HEK293 (cell line): ENCODE measurements around the gene ELOVL6.

Experiments used
- CTCF ChIA-PET: fragments of 350-600 bp; formaldehyde crosslinking; extraction: SDS; loops from one replicate; lab custom pipeline; 2021; ENCODE audit warnings: antibody characterized with exemption; lab: Yijun Ruan, JAX
- POLR2A ChIA-PET: fragments of 300-600 bp; formaldehyde crosslinking; extraction: SDS; loops from one replicate; lab custom pipeline; 2020; ENCODE audit warnings: antibody characterized with exemption, inconsistent platforms; lab: Yijun Ruan, JAX
- H3K27ac ChIP-seq: fragments of 200-500 bp; sonication (Bioruptor generic); 2 replicates; pipeline ENCODE4 v1.5.1; 2014; ENCODE audit warnings: low read depth, low read length, control low read depth, inconsistent platforms; ENCODE audit errors: extremely low read depth
- H3K36me3 ChIP-seq, 2 experiments: fragments of 200-500 bp in 1 of 2; sonication (Bioruptor generic) in 1 of 2; 1 replicate in 1 of 2; 2 replicates in 1 of 2; pipeline ENCODE4 v1.5.1; 2014 to 2017; ENCODE audit warnings: inconsistent platforms in 2 of 2, low read length in 2 of 2; ENCODE audit not compliant: control insufficient read depth in 2 of 2, insufficient read depth in 1 of 2
- H3K4me1 ChIP-seq: fragments of 200-500 bp; sonication (Bioruptor generic); 2 replicates; pipeline ENCODE4 v1.5.1; 2014; ENCODE audit warnings: mild to moderate bottlenecking, low read length, inconsistent platforms; ENCODE audit not compliant: control insufficient read depth, insufficient read depth
- H3K4me3 ChIP-seq: 2 replicates; pipeline ENCODE4 v1.5.1; 2011; ENCODE audit warnings: low read depth, mild to moderate bottlenecking, control low read depth, low read length, moderate library complexity
- H3K9me3 ChIP-seq: fragments of 200-500 bp; sonication (Bioruptor generic); 2 replicates; pipeline ENCODE4 v1.5.1; 2014; ENCODE audit warnings: low read depth, low read length, inconsistent platforms; ENCODE audit not compliant: control insufficient read depth, insufficient read depth
- GLIS2 ChIP-seq: fragments of 450-650 bp; formaldehyde crosslinking; IDR thresholded peaks from 2 replicates; pipeline ENCODE4 v1.5.1; 2016; ENCODE audit warnings: missing biosample characterization, missing genetic modification characterization
- KLF7 ChIP-seq: fragments of 450-650 bp; formaldehyde crosslinking; IDR thresholded peaks from 2 replicates; pipeline ENCODE4 v1.5.1; 2016; ENCODE audit warnings: missing biosample characterization, missing genetic modification characterization, borderline replicate concordance
- TCF7L2 ChIP-seq: IDR thresholded peaks from 2 replicates; pipeline ENCODE4 v1.6.1; 2011; ENCODE audit warnings: low read depth, mild to moderate bottlenecking, inconsistent platforms, low read length, moderate library complexity, borderline replicate concordance
- WT1 ChIP-seq: fragments of 450-650 bp; formaldehyde crosslinking; IDR thresholded peaks from 2 replicates; pipeline ENCODE4 v1.5.1; 2016; ENCODE audit warnings: missing biosample characterization, missing genetic modification characterization
- YY1 ChIP-seq: fragments of 450-650 bp; formaldehyde crosslinking; IDR thresholded peaks from 2 replicates; pipeline ENCODE4 v1.5.1; 2018; ENCODE audit warnings: missing biosample characterization, missing genetic modification characterization
- ZBTB8A ChIP-seq: fragments of 450-650 bp; formaldehyde crosslinking; IDR thresholded peaks from 2 replicates; pipeline ENCODE4 v1.5.1; 2016; ENCODE audit warnings: missing biosample characterization, missing genetic modification characterization
- ZEB2 ChIP-seq: fragments of 450-650 bp; formaldehyde crosslinking; IDR thresholded peaks from 2 replicates; pipeline ENCODE4 v1.5.1; 2016; ENCODE audit warnings: missing biosample characterization, missing genetic modification characterization
- ZNF426 ChIP-seq: fragments of 450-650 bp; formaldehyde crosslinking; IDR thresholded peaks from 2 replicates; pipeline ENCODE4 v1.5.1; 2017; ENCODE audit warnings: missing biosample characterization, missing genetic modification characterization, mild to moderate bottlenecking, inconsistent platforms, moderate library complexity
- ZNF664 ChIP-seq: fragments of 450-650 bp; formaldehyde crosslinking; IDR thresholded peaks from 2 replicates; pipeline ENCODE4 v1.5.1; 2016; ENCODE audit warnings: missing biosample characterization, missing genetic modification characterization
- ZSCAN18 ChIP-seq: fragments of 450-650 bp; formaldehyde crosslinking; IDR thresholded peaks from 2 replicates; pipeline ENCODE4 v1.5.1; 2016; ENCODE audit warnings: missing biosample characterization, missing genetic modification characterization
- TF ChIP-seq, protein P1 (sequence below): fragments of 450-650 bp; formaldehyde crosslinking; IDR thresholded peaks from 2 replicates; pipeline ENCODE4 v1.5.1; 2016; ENCODE audit warnings: missing biosample characterization, missing genetic modification characterization
- TF ChIP-seq, protein P2 (sequence below): fragments of 450-650 bp; formaldehyde crosslinking; IDR thresholded peaks from 2 replicates; pipeline ENCODE4 v1.5.1; 2016; ENCODE audit warnings: missing biosample characterization, missing genetic modification characterization
- TF ChIP-seq, protein P3 (sequence below): fragments of 450-650 bp; IDR thresholded peaks from 2 replicates; pipeline ENCODE4 v1.5.1; 2018; ENCODE audit warnings: missing biosample characterization, mild to moderate bottlenecking, missing genetic modification characterization

Gene ELOVL6

GRCh38 chr4:110099638-110100037 lies 98.8 kb downstream of the ELOVL6 start:
- CTCF ChIA-PET = no interaction called here
- Histone ChIP-seq H3K4me1 (peaks cover 3% of the 10 kb centered on the region; the same call in 1 of the 2 replicates), H3K9me3 (no peaks in the 10 kb centered on the region), H3K36me3 (peaks cover 0 to 1% of the 10 kb centered on the region in 2 experiments; a peak in 1 of 3 replicates), H3K4me3 (no peak overlapping the region), H3K27ac (no peak overlapping the region)
- POLR2A ChIA-PET = no interaction called here
- no peak for TF ChIP-seq YY1 (tag by site-specific recombination)

DNA sequence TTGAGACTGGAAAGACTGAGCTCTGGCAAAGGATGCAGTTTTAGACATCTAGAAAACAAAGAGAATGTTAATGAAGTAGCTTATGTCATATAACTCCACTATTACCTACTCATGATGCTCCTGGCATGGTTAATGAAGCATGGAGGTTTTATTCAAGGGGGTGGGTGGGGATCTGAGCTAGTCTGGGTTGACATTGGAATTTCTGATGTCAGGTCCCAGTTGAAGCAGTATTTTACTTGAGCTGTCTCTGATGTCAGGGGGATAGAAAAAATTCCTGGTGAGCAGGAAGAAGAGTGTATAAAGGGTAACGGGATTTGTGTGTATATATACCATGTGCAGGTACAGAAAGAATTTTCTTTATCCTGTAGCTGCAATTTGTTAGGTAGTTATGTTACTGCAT lies 102.0 kb downstream of the ELOVL6 start:
- H3K9me3 ChIP-seq = no peaks in the 10 kb centered on the region
- no peak overlapping the region for H3K27ac ChIP-seq
- no peaks in the 10 kb centered on the region for H3K36me3 ChIP-seq
- peaks cover 3% of the 10 kb centered on the region; the same call in 1 of the 2 replicates for H3K4me1 ChIP-seq
- CTCF ChIA-PET = interaction anchor here (1.1 kb wide), 1 partner anchor 8 kb away, joined by 4 read pairs; no protein-coding TSS in a partner anchor
- TF ChIP-seq TCF7L2 (no peak), ZBTB8A (tag by site-specific recombination) (no peak), ZNF426 (tag by site-specific recombination) (no peak), ZEB2 (tag by site-specific recombination) (no peak)
- TF ChIP-seq, protein P1, sequence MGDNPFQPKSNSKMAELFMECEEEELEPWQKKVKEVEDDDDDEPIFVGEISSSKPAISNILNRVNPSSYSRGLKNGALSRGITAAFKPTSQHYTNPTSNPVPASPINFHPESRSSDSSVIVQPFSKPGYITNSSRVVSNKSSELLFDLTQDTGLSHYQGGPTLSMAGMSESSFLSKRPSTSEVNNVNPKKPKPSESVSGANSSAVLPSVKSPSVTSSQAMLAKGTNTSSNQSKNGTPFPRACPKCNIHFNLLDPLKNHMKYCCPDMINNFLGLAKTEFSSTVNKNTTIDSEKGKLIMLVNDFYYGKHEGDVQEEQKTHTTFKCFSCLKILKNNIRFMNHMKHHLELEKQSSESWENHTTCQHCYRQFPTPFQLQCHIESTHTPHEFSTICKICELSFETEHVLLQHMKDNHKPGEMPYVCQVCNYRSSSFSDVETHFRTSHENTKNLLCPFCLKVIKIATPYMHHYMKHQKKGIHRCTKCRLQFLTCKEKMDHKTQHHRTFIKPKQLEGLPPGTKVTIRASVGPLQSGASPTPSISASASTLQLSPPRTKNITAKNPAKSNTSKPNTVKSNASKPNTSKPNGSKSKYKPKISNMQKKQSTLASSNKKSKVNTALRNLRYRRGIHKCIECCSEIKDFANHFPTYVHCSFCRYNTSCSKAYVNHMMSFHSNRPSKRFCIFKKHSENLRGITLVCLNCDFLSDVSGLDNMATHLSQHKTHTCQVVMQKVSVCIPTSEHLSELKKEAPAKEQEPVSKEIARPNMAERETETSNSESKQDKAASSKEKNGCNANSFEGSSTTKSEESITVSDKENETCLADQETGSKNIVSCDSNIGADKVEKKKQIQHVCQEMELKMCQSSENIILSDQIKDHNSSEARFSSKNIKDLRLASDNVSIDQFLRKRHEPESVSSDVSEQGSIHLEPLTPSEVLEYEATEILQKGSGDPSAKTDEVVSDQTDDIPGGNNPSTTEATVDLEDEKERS = no peak
- POLR2A ChIA-PET = no interaction called here
- H3K4me3 ChIP-seq = no peak overlapping the region

GRCh38 chr4:110092646-110093045 lies 105.8 kb downstream of the ELOVL6 start:
- Histone ChIP-seq H3K4me1 (peaks cover 3% of the 10 kb centered on the region), H3K36me3 (no peaks in the 10 kb centered on the region), H3K27ac (no peak overlapping the region), H3K9me3 (no peaks in the 10 kb centered on the region), H3K4me3 (no peak overlapping the region)
- ChIA-PET CTCF (no interaction called here), POLR2A (no interaction called here)
- TF ChIP-seq, protein P2, sequence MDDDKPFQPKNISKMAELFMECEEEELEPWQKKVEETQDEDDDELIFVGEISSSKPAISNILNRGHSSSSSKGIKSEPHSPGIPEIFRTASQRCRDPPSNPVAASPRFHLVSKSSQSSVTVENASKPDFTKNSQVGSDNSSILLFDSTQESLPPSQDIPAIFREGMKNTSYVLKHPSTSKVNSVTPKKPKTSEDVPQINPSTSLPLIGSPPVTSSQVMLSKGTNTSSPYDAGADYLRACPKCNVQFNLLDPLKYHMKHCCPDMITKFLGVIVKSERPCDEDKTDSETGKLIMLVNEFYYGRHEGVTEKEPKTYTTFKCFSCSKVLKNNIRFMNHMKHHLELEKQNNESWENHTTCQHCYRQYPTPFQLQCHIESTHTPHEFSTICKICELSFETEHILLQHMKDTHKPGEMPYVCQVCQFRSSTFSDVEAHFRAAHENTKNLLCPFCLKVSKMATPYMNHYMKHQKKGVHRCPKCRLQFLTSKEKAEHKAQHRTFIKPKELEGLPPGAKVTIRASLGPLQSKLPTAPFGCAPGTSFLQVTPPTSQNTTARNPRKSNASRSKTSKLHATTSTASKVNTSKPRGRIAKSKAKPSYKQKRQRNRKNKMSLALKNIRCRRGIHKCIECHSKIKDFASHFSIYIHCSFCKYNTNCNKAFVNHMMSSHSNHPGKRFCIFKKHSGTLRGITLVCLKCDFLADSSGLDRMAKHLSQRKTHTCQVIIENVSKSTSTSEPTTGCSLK (tag by site-specific recombination) = no peak
- TF ChIP-seq, protein P3, sequence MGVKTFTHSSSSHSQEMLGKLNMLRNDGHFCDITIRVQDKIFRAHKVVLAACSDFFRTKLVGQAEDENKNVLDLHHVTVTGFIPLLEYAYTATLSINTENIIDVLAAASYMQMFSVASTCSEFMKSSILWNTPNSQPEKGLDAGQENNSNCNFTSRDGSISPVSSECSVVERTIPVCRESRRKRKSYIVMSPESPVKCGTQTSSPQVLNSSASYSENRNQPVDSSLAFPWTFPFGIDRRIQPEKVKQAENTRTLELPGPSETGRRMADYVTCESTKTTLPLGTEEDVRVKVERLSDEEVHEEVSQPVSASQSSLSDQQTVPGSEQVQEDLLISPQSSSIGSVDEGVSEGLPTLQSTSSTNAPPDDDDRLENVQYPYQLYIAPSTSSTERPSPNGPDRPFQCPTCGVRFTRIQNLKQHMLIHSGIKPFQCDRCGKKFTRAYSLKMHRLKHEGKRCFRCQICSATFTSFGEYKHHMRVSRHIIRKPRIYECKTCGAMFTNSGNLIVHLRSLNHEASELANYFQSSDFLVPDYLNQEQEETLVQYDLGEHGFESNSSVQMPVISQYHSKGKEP (tag by site-specific recombination) = no peak

GRCh38 chr4:110091434-110092140 lies 106.8 kb downstream of the ELOVL6 start:
- CTCF ChIA-PET = no interaction called here
- Histone ChIP-seq H3K27ac (no peak overlapping the region), H3K4me3 (no peak overlapping the region), H3K9me3 (no peaks in the 10 kb centered on the region), H3K4me1 (peaks cover 2% of the 10 kb centered on the region; the same call in 1 of the 2 replicates), H3K36me3 (no peaks in the 10 kb centered on the region)
- POLR2A ChIA-PET = no interaction called here
- TF ChIP-seq, protein P2 (tag by site-specific recombination) = no peak
- TF ChIP-seq ZNF664 (tag by site-specific recombination) (no peak), KLF7 (tag by site-specific recombination) (no peak), WT1 (no peak), ZSCAN18 (tag by site-specific recombination) (no peak), GLIS2 (tag by site-specific recombination) (no peak)
